Bronchial epithelial cell (primary cell): Measurements from ENCODE around the gene MBNL2. TPM values are rescaled to one million over a fixed set of nuclear protein-coding genes. Genes with fewer than 3 reads are reported as not detected.

ENCODE experiments used
- DNase-seq: peaks from one replicate; pipeline ENCODE4 v3.0.0-alpha.2; 2010; ENCODE audit warnings: low read depth
- FAIRE-seq: peaks from 2 replicates; lab custom pipeline; 2011; peaks lifted over from hg19 to GRCh38; lab: Jason Lieb, UNC
- H3K27me3 ChIP-seq: 2 replicates; pipeline ENCODE4 v1.5.1; 2011; ENCODE audit warnings: low read length; ENCODE audit not compliant: control insufficient read depth, insufficient read depth
- H3K36me3 ChIP-seq: 2 replicates; pipeline ENCODE4 v1.5.1; 2011; ENCODE audit warnings: low read length; ENCODE audit not compliant: control insufficient read depth, insufficient read depth
- H3K4me3 ChIP-seq: 2 replicates; pipeline ENCODE4 v1.5.1; 2011; ENCODE audit warnings: mild to moderate bottlenecking, low read depth, low read length, control low read depth
- total RNA-seq: library from RNA; depleted of rRNA; stranded (reverse); fragments of >200 nt; gene quantifications from 2 replicates; pipeline ENCODE4 v1.2.1, GENCODE V29; 2014
- TF ChIP-seq, protein P1 (sequence below): IDR thresholded peaks from 2 replicates; pipeline ENCODE4 v1.5.1; 2011; ENCODE audit warnings: mild to moderate bottlenecking, moderate library complexity, low read length, control low read depth, inconsistent platforms; ENCODE audit not compliant: insufficient read depth, severe bottlenecking

Gene MBNL2
- total RNA-seq, 1 donor from 2014 or later, result 12.4 TPM

DNA sequence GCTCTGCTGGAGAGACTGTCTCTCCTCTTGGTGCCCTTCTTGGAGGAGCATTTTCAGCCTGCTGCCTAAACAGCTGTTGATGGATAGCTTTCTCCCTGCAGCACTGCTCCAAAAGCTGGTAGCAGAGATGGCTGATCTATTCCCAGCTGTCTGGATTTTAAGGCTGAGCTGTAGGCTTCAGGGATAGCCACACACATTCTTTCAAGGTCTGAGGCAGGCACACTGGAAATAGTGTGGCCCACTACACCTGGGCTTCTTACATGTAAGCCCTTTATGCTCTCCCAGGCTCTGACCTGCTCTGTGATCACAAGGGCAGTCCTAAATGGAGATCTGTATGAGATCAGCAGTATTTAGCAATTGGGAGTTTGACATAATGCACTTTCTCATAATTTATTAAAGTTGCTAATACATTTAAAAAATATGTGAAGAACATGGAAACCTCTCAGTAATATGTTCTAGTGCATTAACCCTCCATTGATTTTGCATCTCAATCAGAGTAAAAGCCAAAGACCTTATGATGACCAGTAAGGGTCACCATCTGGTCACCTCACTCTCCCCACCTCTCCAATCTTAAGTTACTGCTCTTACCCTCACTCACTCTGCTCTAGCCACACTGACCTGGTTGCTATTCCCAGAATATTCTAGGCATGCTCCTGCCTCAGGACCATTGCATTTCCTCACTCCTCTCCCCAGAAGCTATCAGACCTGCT lies 91.6 kb downstream of the MBNL2 start:
- no peaks in the 10 kb centered on the region for H3K27me3 ChIP-seq
- DNase-seq (no peak), FAIRE-seq (no peak)
- H3K4me3 ChIP-seq, result no peak overlapping the region
- no peaks in the 10 kb centered on the region for H3K36me3 ChIP-seq
- TF ChIP-seq, protein P1, sequence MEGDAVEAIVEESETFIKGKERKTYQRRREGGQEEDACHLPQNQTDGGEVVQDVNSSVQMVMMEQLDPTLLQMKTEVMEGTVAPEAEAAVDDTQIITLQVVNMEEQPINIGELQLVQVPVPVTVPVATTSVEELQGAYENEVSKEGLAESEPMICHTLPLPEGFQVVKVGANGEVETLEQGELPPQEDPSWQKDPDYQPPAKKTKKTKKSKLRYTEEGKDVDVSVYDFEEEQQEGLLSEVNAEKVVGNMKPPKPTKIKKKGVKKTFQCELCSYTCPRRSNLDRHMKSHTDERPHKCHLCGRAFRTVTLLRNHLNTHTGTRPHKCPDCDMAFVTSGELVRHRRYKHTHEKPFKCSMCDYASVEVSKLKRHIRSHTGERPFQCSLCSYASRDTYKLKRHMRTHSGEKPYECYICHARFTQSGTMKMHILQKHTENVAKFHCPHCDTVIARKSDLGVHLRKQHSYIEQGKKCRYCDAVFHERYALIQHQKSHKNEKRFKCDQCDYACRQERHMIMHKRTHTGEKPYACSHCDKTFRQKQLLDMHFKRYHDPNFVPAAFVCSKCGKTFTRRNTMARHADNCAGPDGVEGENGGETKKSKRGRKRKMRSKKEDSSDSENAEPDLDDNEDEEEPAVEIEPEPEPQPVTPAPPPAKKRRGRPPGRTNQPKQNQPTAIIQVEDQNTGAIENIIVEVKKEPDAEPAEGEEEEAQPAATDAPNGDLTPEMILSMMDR, result no peak

DNA sequence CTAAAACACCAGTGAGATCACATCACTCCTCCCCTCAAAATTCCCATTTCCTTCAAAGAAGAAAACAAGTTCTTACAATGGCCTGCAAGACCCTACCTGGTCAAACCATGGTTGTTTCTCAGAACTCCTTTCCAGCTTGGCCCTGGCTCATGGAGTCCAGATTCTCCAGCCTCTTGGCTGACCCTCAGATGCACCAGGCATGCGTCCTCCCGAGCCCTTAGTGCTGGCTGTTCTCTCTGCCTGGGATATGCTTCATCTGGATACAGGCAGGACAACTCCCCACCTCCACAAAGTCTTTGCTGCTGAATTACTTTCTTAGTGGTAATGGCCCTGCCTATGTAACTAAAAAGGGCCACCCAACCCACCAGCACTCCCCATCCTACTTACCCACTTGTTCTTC lies 94.3 kb downstream of the MBNL2 start:
- FAIRE-seq (no peak), DNase-seq (no peak)
- Histone ChIP-seq H3K4me3 (no peak overlapping the region), H3K36me3 (no peaks in the 10 kb centered on the region), H3K27me3 (no peaks in the 10 kb centered on the region)
- TF ChIP-seq, protein P1, result no peak

GRCh38 chr13:97317933-97318332 lies 95.8 kb downstream of the MBNL2 start:
- Histone ChIP-seq H3K27me3 (no peaks in the 10 kb centered on the region), H3K36me3 (no peaks in the 10 kb centered on the region), H3K4me3 (no peak overlapping the region)
- FAIRE-seq (no peak), DNase-seq (no peak)
- TF ChIP-seq, protein P1, result no peak

GRCh38 chr13:97318532-97318931 lies 96.4 kb downstream of the MBNL2 start:
- TF ChIP-seq, protein P1, result no peak
- no peak for FAIRE-seq

GRCh38 chr13:97319113-97319720 lies 97.1 kb downstream of the MBNL2 start:
- DNase-seq, result no peak
- Histone ChIP-seq H3K27me3 (no peaks in the 10 kb centered on the region), H3K36me3 (no peaks in the 10 kb centered on the region), H3K4me3 (no peak overlapping the region)
- TF ChIP-seq, protein P1, result no peak
- no peak for FAIRE-seq

More at GRCh38 chr13:97318532-97318931, 96.4 kb downstream of the MBNL2 start:
- DNase-seq, result no peak
- Histone ChIP-seq H3K36me3 (no peaks in the 10 kb centered on the region), H3K4me3 (no peak overlapping the region), H3K27me3 (no peaks in the 10 kb centered on the region)
